ENCODE results near the gene ZSCAN5B.

ZSCAN5B gene

DNA sequence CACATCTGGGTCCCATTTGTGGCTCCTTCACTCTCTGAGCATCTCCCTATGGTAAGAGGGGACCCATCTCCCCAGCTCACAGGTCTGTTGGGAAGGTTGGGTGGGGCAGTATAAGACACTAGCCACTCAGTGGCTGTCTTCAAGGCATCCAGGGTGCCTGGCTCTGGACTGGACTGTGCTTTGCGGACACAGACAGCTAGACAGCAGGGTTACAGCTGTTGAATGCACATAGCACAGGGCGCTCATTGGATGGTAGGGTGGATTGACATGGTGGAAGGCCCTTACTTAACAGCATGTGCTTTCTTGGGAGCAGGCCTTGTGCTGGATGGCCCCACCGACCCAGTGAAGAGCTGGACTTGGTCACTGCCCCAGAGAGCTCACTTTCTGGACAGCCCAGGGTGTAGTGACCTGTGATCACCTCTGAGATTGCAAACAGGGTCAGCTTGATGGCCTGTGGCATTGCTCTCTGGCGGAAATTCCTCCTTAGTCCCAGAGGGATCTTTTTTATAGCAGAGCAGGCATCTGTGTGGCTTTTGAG lies 54.6 kb downstream of the ZSCAN5B start:
- DNase-seq: no peak

DNA sequence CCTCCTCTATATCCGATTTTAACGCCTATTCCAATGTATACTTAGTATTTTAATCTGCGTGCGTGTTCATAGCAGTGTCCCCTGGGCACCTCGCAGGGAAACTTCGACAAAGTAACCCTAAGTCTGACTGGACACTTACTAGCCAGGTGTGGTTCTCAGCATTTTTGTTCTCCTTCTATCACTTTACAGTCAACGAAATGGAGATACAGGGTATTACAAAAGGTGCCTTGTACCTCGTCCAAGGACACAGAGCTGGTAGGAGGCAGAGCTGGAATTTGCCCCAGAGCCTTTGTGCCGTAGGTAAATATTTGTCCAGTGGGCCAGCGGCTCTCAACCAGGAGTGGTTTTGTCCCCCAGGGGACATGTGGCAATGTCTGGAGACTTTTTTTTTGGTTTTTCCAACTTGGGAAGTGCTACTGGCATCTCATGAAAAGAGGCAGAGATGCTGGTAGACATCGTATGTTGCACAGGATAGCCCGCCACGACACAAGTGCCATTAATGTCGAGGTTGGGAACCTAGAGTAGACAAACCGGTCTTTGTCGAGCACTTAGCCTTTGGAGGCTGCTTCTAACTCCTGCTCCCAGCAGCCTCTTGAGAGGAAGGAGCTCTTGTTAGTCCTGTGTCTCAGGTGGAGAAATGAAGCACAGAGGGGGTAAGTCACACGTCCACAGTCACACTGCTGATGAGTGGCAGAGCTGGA lies 55.3 kb downstream of the ZSCAN5B start:
- DNase-seq: peak; percentile 81

DNA sequence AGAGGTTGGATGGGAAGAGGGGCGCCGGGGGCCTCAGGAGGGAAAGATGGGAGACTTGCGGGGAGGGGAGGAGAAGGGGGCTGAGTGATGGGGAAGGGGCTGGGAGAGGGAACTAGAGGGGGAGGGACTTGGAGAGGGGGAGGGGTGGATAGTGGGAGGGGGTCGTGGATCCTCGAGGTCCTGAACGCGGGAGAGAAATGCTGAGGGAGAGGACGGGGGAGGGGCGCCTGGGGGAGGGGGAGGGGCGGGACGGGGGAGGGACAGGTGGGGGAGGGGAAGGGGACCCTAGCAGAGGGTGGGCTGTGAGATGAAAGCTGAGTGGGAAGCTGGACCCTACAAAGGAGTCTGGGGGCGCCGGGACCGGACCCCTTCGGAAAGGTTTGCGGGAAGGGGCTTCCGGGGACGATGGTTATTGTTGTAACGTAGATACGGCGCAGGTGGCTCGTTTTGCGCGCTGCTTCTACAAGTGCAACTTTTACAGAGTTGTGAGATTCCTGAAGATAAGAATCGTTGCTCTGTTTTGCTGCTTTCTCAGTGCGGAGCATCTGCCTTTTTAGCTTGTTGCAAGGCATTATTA lies 56.1 kb downstream of the ZSCAN5B start:
- DNase-seq: no peak

DNA sequence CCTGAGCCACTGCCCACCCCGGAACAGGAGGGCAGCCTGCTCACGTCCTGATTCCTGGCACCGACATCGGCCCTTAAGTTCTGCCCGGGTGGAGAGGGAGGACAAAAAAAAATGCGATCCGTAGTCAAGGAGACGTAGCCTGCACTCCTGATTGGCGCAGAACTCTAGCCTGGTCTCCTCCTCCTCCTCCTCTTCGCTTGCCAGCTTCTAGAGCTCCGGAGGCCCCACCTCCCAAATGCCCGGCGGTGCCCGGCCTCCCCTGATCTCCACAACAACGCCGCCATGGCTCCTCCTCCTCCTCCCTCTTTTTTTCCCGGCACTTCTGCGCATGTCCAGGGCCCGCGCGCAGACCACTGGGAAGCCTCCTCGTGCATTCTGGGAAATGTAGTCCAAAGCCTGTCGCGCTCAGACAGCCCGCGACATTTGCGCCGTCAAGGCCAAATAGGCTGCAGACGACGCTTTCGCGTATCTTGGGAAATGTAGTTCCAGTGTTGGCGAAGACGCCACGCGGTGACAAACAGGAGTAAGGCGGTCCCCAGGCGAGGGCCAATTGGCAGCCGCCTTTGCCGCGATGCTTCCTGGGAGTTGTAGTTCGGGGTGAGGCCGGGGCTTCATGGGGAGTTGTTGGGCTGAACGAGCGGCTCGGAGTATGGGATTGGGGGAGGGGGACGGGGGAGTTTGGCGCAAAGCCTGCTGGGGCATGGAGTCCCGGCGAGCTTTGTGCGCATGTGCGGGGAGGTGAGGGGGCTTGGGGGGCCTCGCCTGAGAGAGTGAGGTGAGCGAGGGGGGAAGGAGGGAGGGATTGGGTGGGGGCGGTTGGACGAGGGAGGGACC lies 56.8 kb downstream of the ZSCAN5B start, which contains the start of gene ZNF444:
Gene ZNF444 (plus strand): TSS at position 705 of the 834 bp plus-strand sequence. CDS start 5,625 bp downstream, outside the sequence.
- DNase-seq: peak; percentile 99

DNA sequence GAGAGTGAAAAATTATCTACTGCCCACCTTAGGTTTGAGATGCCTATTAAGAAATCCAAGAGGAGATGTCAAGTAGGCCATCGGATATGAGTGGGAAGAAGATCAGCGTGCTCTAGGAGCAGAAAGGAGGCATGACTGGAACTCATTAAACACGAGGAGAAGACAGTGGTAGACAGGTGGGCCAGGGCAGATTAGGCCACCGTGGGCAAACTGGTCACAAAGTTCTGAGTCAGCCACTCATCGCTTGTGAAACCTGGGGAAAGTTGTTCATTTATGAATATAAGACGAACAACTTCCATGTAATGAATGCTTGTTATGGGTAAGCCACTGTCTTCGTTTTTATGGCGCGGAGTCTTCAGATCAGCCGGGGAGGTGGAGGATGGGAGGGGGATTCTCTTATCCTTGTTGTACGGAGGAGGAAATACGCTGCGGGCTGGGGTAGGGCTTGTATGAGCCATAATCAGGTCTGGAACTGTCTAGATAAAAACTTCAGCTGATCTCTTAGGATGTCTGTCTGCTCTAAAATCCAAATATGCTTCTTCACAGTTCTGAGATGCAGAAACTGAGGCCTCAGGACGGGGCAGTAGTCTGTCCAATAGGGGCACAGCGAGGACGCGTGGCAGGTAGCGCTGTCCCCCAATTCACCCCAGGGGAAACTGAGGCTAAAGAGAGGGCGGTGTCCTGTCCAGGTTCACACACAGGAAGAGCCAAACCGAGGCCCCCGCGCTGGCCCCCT lies 57.6 kb downstream of the ZSCAN5B start:
- no peak for DNase-seq
